HEK293T (cell line): ENCODE results near the gene SACS.

ENCODE experiments used
- ARNT ChIP-seq: fragments of 450-650 bp; IDR thresholded peaks from 2 replicates; pipeline ENCODE4 v1.6.1; 2017; ENCODE audit warnings: mild to moderate bottlenecking
- BHLHE40 ChIP-seq: fragments of 450-650 bp; IDR thresholded peaks from 2 replicates; pipeline ENCODE4 v1.6.1; 2016; ENCODE audit warnings: mild to moderate bottlenecking, moderate library complexity, borderline replicate concordance
- ELF4 ChIP-seq: fragments of 450-650 bp; IDR thresholded peaks from 2 replicates; pipeline ENCODE4 v1.6.1; 2017; ENCODE audit warnings: antibody characterized with exemption
- FOXA1 ChIP-seq: fragments of 450-650 bp; IDR thresholded peaks from 2 replicates; pipeline ENCODE4 v1.6.1; 2016; ENCODE audit warnings: mild to moderate bottlenecking
- FOXK2 ChIP-seq: fragments of 450-650 bp; IDR thresholded peaks from 2 replicates; pipeline ENCODE4 v1.6.1; 2016; ENCODE audit warnings: mild to moderate bottlenecking
- FOXM1 ChIP-seq: fragments of 450-650 bp; IDR thresholded peaks from 2 replicates; pipeline ENCODE4 v1.6.1; 2017; ENCODE audit warnings: mild to moderate bottlenecking, borderline replicate concordance
- HDGF ChIP-seq: fragments of 450-650 bp; IDR thresholded peaks from 2 replicates; pipeline ENCODE4 v1.6.1; 2017; ENCODE audit warnings: antibody characterized with exemption, borderline replicate concordance
- L3MBTL2 ChIP-seq: fragments of 450-650 bp; conservative IDR thresholded peaks from 2 replicates; pipeline ENCODE4 v1.6.1; 2016; ENCODE audit warnings: mild to moderate bottlenecking
- LEF1 ChIP-seq: fragments of 450-650 bp; IDR thresholded peaks from 2 replicates; pipeline ENCODE4 v1.6.1; 2017; ENCODE audit warnings: mild to moderate bottlenecking, borderline replicate concordance
- NFRKB ChIP-seq: fragments of 450-650 bp; IDR thresholded peaks from 2 replicates; pipeline ENCODE4 v1.6.1; 2016; ENCODE audit warnings: mild to moderate bottlenecking, moderate library complexity
- SP1 ChIP-seq: fragments of 450-650 bp; IDR thresholded peaks from 2 replicates; pipeline ENCODE4 v1.6.1; 2017
- SUZ12 ChIP-seq: fragments of 450-650 bp; IDR thresholded peaks from 2 replicates; pipeline ENCODE4 v1.6.1; 2016; ENCODE audit warnings: mild to moderate bottlenecking
- TARDBP ChIP-seq: fragments of 450-650 bp; IDR thresholded peaks from 2 replicates; pipeline ENCODE4 v1.6.1; 2016

DNA sequence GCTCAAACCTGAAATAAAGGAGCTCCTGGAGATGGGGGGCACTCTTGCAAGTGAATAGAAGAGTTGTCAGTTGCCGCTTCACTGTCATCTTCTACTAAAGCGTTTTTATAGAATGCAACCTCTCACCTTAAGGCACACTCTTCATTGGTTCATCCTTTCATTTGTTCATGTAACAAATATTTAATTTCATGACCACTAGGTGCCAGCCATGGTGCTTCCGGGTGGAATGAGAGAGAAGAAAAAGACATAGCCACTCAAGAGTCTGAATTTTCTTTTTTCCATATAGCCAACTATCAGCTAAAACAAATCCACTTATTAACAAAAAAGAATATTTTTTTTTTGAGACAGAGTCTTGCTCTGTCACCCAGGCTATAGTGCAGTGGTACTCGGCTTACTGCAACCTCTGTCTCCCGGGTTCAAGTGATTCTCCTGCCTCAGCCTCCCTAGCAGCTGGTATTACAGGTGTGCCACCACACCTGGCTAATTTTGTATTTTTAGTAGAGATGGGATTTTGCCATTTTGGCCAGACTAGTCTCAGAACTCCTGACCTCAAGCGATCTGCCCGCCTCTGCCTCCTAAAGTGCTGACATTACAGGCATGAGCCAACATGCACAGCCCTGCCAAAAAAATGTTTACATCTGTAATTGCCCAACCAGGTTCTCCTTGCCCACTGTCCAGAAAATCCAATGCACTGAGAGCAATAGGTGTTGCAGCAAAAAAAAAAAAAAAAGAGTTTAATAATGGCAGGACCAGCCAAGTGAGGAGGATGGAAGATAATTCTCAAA lies 22.1 kb upstream of the SACS start:
- TF ChIP-seq SUZ12 = no peak
- no peak for TF ChIP-seq BHLHE40
- no peak for TF ChIP-seq FOXM1
- TF ChIP-seq NFRKB = no peak
- TF ChIP-seq ELF4 = no peak
- no peak for TF ChIP-seq HDGF
- no peak for TF ChIP-seq SP1
- no peak for TF ChIP-seq TARDBP
- TF ChIP-seq L3MBTL2 = no peak
- no peak for TF ChIP-seq LEF1
- TF ChIP-seq FOXK2 = no peak
- no peak for TF ChIP-seq ARNT
- TF ChIP-seq FOXA1 = no peak
